Sigmoid colon (tissue), 4 donors: ENCODE results near the gene SLC25A25.

Source experiments
- EP300 ChIP-seq, 4 donors: sonication (generic); formaldehyde crosslinking; IDR thresholded peaks; one replicate each; pipeline ENCODE4 v1.6.1; 2017; ENCODE audit warnings: antibody characterized with exemption in 4 of 4
- POLR2A ChIP-seq, 2 donors: fragments of 450-650 bp; IDR thresholded peaks; one replicate each; pipeline ENCODE4 v1.6.1; 2016; ENCODE audit warnings: antibody characterized with exemption in 2 of 2, mild to moderate bottlenecking in 2 of 2, moderate library complexity in 2 of 2
- POLR2AphosphoS5 ChIP-seq, 4 donors: sonication (generic); formaldehyde crosslinking; IDR thresholded peaks; one replicate each; pipeline ENCODE4 v1.6.1; 2017; ENCODE audit warnings: antibody characterized with exemption in 4 of 4
- TF ChIP-seq, protein P1 (sequence below), 4 experiments: fragments of 450-650 bp in 3 of 4; fragments of 200-600 bp in 1 of 4; IDR thresholded peaks; one replicate each; pipeline ENCODE4 v1.5.1; 2016 to 2019; ENCODE audit warnings: antibody characterized with exemption in 4 of 4, mild to moderate bottlenecking in 3 of 4, moderate library complexity in 2 of 4

DNA sequence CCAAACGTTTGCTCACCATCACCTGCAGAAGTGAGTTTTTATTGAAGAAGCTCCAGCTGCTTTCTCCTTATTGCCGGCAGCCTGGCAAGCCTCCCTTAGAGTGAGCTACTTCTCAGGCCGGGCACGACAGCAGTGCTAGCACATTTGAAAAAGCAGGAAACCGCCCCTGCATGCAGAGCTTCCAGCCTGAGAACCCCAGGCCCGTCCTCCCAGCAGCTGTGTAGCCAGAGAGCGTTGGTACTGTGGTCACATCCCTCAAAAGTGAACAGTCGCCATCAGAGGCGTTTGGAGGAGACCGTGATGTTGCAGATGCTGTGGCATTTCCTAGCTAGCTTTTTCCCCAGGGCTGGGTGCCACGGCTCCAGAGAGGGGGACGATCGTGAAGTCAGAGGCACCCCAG is 23.5 kb downstream of the SLC25A25 start:
- TF ChIP-seq, protein P1, sequence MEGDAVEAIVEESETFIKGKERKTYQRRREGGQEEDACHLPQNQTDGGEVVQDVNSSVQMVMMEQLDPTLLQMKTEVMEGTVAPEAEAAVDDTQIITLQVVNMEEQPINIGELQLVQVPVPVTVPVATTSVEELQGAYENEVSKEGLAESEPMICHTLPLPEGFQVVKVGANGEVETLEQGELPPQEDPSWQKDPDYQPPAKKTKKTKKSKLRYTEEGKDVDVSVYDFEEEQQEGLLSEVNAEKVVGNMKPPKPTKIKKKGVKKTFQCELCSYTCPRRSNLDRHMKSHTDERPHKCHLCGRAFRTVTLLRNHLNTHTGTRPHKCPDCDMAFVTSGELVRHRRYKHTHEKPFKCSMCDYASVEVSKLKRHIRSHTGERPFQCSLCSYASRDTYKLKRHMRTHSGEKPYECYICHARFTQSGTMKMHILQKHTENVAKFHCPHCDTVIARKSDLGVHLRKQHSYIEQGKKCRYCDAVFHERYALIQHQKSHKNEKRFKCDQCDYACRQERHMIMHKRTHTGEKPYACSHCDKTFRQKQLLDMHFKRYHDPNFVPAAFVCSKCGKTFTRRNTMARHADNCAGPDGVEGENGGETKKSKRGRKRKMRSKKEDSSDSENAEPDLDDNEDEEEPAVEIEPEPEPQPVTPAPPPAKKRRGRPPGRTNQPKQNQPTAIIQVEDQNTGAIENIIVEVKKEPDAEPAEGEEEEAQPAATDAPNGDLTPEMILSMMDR (IDR thresholded peaks at IDR 0.05): no peak
- TF ChIP-seq POLR2AphosphoS5 (IDR thresholded peaks at IDR 0.05): no peak
- no peak for TF ChIP-seq EP300 (IDR thresholded peaks at IDR 0.05)
- no peak for TF ChIP-seq POLR2A (IDR thresholded peaks at IDR 0.05)
